Aorta (tissue), 5 donors: Measurements from ENCODE around the gene TFEB. TPM values are rescaled to one million over a fixed set of nuclear protein-coding genes. Genes with fewer than 3 reads are reported as not detected.

Experiments
- ATAC-seq: fragments of 200-7000 bp; cut with Tn5 transposase; one replicate; pipeline ENCODE4 v1.9.1; 2022; ENCODE audit warnings: moderate library complexity; ENCODE audit not compliant: low FRiP score
- DNase-seq, 2 donors: peaks; one replicate each; pipeline ENCODE4 v3.0.0-alpha.2; 2020
- H3K27ac ChIP-seq, 2 donors: one replicate each; pipeline ENCODE4 v1.5.1; 2013; ENCODE audit warnings: low read length in 2 of 2, mild to moderate bottlenecking in 2 of 2, moderate library complexity in 2 of 2, control low read depth in 1 of 2, inconsistent platforms in 1 of 2, low read depth in 1 of 2
- H3K27me3 ChIP-seq, 2 donors: one replicate each; pipeline ENCODE4 v1.6.1; 2013; ENCODE audit warnings: control low read depth in 1 of 2, low read length in 1 of 2, mild to moderate bottlenecking in 1 of 2, moderate library complexity in 1 of 2; ENCODE audit not compliant: insufficient read depth in 2 of 2, control insufficient read depth in 1 of 2
- H3K36me3 ChIP-seq, 2 donors: one replicate each; pipeline ENCODE4 v1.6.1; 2013; ENCODE audit warnings: control low read depth in 1 of 2, low read length in 1 of 2, mild to moderate bottlenecking in 1 of 2; ENCODE audit not compliant: insufficient read depth in 2 of 2, control insufficient read depth in 1 of 2
- H3K4me1 ChIP-seq, 2 donors: one replicate each; pipeline ENCODE4 v1.6.1; 2013; ENCODE audit warnings: low read length in 2 of 2, control low read depth in 1 of 2, mild to moderate bottlenecking in 1 of 2, moderate library complexity in 1 of 2; ENCODE audit not compliant: insufficient read depth in 2 of 2, control insufficient read depth in 1 of 2
- H3K4me3 ChIP-seq, 2 donors: one replicate each; pipeline ENCODE4 v1.5.1; 2013; ENCODE audit warnings: low read length in 2 of 2, control low read depth in 1 of 2, mild to moderate bottlenecking in 1 of 2
- H3K9me3 ChIP-seq: one replicate; pipeline ENCODE4 v1.6.1; 2013; ENCODE audit warnings: mild to moderate bottlenecking, low read length; ENCODE audit not compliant: control insufficient read depth
- WGBS, 2 donors: extraction: QIAGEN DNeasy Blood & Tissue Kit; methylation state at CpG; one replicate each; pipeline ENCODE4 v1.1.7; 2013; 5-methylcytosine and 5-hydroxymethylcytosine counted together
- intact Hi-C, 2 donors: fragments of 100-400 bp; cut with DNase I; formaldehyde crosslinking; loops; one replicate each; pipeline versions ENCODE4 v1.14.2 to v1.15.0; 2022
- polyA plus RNA-seq, 2 donors: library from polyadenylated mRNA; stranded (reverse); fragments of 200-250 nt; gene quantifications; one replicate each; pipeline ENCODE4 v1.2.3, GENCODE V29; 2013
- total RNA-seq, 2 donors: library from RNA; stranded (reverse); fragmentation: NEBNext Ultra II Directional; extraction: Animal tissue kit (Norgen Biotek cat#: 25700); gene quantifications; one replicate each; pipeline ENCODE4 v1.2.1, GENCODE V29; 2021
- donor health status: healthy with polysubstance abuse.
- donor health status: Bipolar disorder and iron deficiency.
- donor health status: DM: no; HTN: no; CAD: no.
- donor health status: DM: no; HTN: no; CAD: no.
- donor health status: DM: yes; HTN: yes; CAD: no.

The TFEB gene
- total and polyA plus RNA-seq, 4 donors, result 7.3 to 32.1 (median 21.5) TPM

DNA sequence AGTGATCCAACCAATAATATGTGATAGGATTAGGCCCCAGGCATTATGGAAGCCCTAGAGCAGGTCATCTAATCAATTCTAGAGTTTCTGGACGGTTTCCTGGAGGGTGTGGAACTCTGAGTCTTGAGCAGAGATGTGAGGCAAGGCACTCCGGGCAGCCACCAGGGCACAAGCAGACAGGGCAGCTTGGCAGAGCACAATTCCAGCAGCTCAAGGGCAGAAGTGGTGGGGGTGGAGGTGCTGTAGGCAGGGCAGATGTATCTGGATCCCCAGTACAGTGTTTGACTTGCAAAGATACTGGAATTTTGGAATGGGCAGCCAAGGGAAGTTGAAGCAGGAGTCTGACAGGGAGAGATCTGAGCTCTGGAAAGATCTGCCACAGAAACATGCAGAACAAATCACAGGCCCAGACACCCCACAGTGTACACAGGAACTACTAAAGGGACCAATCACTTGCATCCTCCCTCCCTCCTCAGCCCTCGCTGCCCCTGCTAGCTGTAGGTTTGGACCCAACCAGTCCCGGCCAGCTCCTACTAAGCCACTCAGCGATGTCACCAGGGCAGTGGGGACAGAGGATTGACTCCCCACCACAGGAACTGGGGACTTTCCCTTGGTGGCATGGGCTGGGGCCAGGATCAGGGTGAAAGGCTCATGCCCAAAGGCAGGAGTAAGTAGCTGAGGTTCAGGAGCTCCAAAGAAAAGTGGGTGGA, 47.0 kb downstream of the TFEB start:
- Histone ChIP-seq H3K27ac (no peak overlapping the region), H3K27me3 (no peaks in the 10 kb centered on the region), H3K4me1 (no peaks in the 10 kb centered on the region), H3K9me3 (no peaks in the 10 kb centered on the region), H3K36me3 (peaks cover 0 to 6% of the 10 kb centered on the region in 2 donors), H3K4me3 (no peak overlapping the region)
- WGBS, 2 donors, result 88 to 89% methylated on average over 5 of the region's 5 CpGs
- ATAC-seq (no peak), DNase-seq (peak; percentile 38 to 51)
- intact Hi-C loops, result loop anchor here in 1 of 2 donors (10.0 kb wide), 1 partner anchor 264 kb away; no protein-coding TSS in a partner anchor

DNA sequence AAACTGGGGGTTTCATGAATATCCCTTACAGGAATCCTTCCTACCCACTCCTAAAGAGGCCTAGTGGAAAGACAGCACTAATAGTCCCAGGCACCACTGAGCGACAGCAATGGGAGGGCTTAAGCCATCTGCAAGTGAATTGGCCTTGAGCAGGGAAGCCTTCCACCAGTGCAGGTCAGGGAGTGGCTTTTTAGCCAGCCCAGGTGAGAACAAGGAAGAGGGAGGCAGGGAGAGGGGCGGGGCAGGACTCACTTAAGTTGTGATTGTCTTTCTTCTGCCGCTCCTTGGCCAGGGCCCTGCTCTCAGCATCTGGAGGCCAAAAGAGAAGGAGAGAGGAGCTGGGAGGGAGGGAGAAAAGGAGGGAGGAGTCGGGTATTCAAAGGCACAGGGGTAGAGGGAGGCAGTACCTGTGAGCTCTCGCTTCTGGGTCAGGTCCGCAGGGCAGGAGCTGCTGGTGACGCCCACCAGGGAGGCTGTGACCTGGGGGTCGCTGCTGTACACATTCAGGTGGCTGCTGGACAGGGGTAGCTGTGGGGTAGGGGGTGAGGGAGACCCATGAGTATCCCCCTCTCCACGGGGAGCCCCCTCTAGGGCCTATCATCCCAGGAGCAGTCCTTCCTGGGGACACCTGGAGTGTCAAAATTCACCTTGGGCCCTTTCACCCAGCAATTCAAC, 47.8 kb downstream of the TFEB start:
- H3K27ac ChIP-seq, result no peak overlapping the region
- H3K27me3 ChIP-seq, result no peaks in the 10 kb centered on the region
- DNase-seq (peak; percentile 34 to 55), ATAC-seq (no peak)
- H3K4me1 ChIP-seq, result no peaks in the 10 kb centered on the region
- no peaks in the 10 kb centered on the region for H3K9me3 ChIP-seq
- no peak overlapping the region for H3K4me3 ChIP-seq
- intact Hi-C loops, result loop anchor here in 1 of 2 donors (10.0 kb wide), 1 partner anchor 263 kb away; no protein-coding TSS in a partner anchor
- 76 to 83% methylated on average over 9 of the region's 9 CpGs for WGBS, 2 donors
- H3K36me3 ChIP-seq, result peaks cover 0 to 6% of the 10 kb centered on the region in 2 donors

- H3K4me3 ChIP-seq, result no peak overlapping the region
- no peaks in the 10 kb centered on the region for H3K27me3 ChIP-seq
- no peaks in the 10 kb centered on the region for H3K9me3 ChIP-seq
- WGBS, 2 donors, result 90 to 91% methylated on average over 7 of the region's 7 CpGs
- intact Hi-C loops, result loop anchor here in 1 of 2 donors (10.0 kb wide), 1 partner anchor 261 kb away; no protein-coding TSS in a partner anchor
- ATAC-seq (no peak), DNase-seq (peak in 1 of 2 donors; percentile 67)
- peaks cover 0 to 6% of the 10 kb centered on the region in 2 donors for H3K36me3 ChIP-seq
- H3K27ac ChIP-seq, result no peak overlapping the region
- H3K4me1 ChIP-seq, result no peaks in the 10 kb centered on the region
Measured at GRCh38 chr6:41685641-41686380, 49.6 kb downstream of the TFEB start.

- Histone ChIP-seq H3K9me3 (no peaks in the 10 kb centered on the region), H3K4me3 (no peak overlapping the region), H3K27ac (no peak overlapping the region), H3K4me1 (no peaks in the 10 kb centered on the region), H3K27me3 (no peaks in the 10 kb centered on the region), H3K36me3 (peaks cover 0 to 4% of the 10 kb centered on the region in 2 donors)
- intact Hi-C loops, result loop anchor here (5.0 to 10.0 kb wide), 3 partner anchors 222 to 260 kb away; no protein-coding TSS in a partner anchor
- DNase-seq, result peak in 1 of 2 donors; percentile 66
- WGBS, 2 donors, result 86 to 87% methylated on average over 24 to 25 of the region's 25 CpGs
- no peak for ATAC-seq
Measured at GRCh38 chr6:41684311-41685180, 50.9 kb downstream of the TFEB start.

DNA sequence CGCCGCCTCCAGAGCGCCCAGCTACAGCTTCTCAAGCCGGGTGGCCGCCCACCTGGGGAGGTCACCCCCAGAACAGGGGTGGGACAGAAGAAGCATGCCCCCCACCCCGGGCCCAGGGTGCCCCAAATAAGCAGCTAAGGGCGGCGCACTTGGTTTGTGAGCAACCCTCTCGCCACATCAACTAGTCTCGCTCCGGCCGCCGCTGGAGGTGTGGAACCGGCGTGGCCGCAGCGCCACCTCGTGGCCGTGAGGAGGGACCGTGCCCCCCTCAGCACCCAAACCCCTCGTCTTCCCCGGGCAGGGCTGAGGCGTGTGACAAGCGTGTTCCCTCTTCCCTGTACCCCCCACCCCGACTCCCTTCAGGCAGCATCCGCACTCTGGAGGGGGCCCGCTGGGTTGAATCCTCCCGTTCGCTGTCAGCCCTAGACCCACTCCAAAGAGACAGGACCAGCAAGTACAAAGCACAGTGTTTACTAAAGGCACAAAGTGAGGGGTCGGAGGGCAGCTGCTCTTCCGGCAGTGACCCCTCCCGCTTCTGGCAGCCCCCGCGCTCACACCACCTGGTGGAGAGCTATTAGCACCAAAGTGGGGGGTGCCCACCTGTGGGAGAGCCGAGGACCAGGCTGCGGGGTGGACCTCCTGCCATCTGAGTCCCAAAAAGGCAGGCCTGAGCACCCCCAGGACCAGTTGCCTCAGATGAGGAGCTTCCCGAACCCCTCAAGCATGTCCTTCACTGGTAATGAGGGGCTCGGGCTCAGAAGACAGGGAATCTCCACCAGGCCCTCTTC, 51.7 kb downstream of the TFEB start:
- Histone ChIP-seq H3K9me3 (no peaks in the 10 kb centered on the region), H3K36me3 (peaks cover 0 to 4% of the 10 kb centered on the region in 2 donors), H3K4me1 (no peaks in the 10 kb centered on the region), H3K4me3 (no peak overlapping the region), H3K27me3 (no peaks in the 10 kb centered on the region), H3K27ac (no peak overlapping the region)
- intact Hi-C loops, result loop anchor here (2.0 to 10.0 kb wide), 5 partner anchors 81 to 315 kb away; no protein-coding TSS in a partner anchor
- DNase-seq (peak; percentile 88 to 95), ATAC-seq (peak; percentile 91)
- WGBS, 2 donors, result 14 to 17% methylated on average over 38 of the region's 38 CpGs

DNA sequence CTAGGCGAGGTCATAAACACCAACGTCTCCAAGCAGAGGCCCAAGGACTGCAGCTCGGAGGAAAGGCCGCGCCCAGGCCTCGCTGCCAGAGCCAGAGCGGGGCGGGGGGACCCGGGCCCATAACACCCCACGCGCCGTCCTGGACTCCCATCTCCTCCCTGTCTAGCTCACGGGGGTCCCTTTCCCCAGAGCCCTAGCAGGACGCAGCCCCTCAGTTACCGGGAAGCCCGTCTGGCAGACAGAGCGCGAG, 52.2 kb downstream of the TFEB start:
- intact Hi-C loops, result loop anchor here (2.0 to 10.0 kb wide), 5 partner anchors 80 to 314 kb away; no protein-coding TSS in a partner anchor
- ATAC-seq, result peak; percentile 58
- Histone ChIP-seq H3K27me3 (no peaks in the 10 kb centered on the region), H3K9me3 (no peaks in the 10 kb centered on the region), H3K4me1 (no peaks in the 10 kb centered on the region), H3K36me3 (peaks cover 0 to 4% of the 10 kb centered on the region in 2 donors), H3K4me3 (no peak overlapping the region), H3K27ac (no peak overlapping the region)
- 12 to 13% methylated on average over 18 of the region's 18 CpGs for WGBS, 2 donors
- no peak for DNase-seq

DNA sequence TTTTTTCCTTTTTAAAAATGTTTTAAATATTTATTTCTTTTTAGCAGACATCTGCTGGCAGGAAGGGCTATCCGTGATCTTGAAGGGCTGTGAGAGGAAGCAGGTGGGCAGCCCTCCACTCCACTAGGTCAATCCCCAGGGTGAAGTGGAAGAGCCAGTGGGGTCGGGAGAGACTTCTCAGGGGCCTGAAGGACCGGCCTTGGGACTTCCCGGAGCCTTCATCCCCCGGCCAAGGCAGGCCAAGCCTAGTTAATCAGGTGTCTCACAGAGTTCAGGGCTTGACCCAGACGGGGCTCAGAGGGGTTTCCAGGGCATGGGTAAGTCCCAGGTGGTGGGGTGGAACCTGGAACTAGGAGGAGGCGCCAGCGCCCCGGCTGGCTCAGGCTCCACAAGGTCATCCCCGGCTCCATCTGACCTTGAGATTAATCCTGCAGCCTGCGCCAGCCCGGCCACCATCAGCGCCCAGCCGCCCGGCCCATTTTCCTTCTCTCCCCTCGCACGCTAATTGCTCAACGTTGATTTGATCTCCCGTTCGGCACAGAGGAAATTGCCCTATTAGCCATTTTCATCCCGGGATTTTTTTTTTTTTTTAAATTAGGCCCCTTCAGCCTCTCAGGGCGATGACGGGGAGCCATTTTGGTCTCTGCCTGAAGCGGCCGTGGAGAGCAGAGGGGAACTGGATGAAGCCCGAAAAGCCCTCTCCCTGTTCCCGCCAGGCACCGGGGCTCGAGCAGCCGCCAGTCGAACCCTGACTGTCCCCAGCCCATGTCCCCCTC, 52.7 kb downstream of the TFEB start:
- Histone ChIP-seq H3K27ac (no peak overlapping the region), H3K4me1 (no peaks in the 10 kb centered on the region), H3K9me3 (no peaks in the 10 kb centered on the region), H3K4me3 (no peak overlapping the region), H3K27me3 (no peaks in the 10 kb centered on the region), H3K36me3 (peaks cover 0 to 4% of the 10 kb centered on the region in 2 donors)
- DNase-seq (peak in 1 of 2 donors; percentile 74), ATAC-seq (peak; percentile 13)
- intact Hi-C loops, result loop anchor here (1.0 to 10.0 kb wide), 6 partner anchors 79 to 314 kb away; no protein-coding TSS in a partner anchor
- WGBS, 2 donors, result 55 to 60% methylated on average over 31 of the region's 31 CpGs
